Kasumi-1 (cell line): ENCODE results near the gene SLC6A11.

ENCODE experiments used
- DNase-seq, 2 experiments: peaks; one replicate each; lab custom pipeline; 2025; lab: John Stamatoyannopoulos, UW

SLC6A11 gene

GRCh38 chr3:10790713-10791112 is 25.3 kb upstream of the SLC6A11 start:
- DNase-seq = no peak

GRCh38 chr3:10792208-10792607 is 23.8 kb upstream of the SLC6A11 start:
- no peak for DNase-seq

GRCh38 chr3:10798600-10799367 is 17.2 kb upstream of the SLC6A11 start:
- no peak for DNase-seq

- no peak for DNase-seq
These were observed 11.8 kb upstream of the SLC6A11 start for GRCh38 chr3:10804183-10804648.

- no peak for DNase-seq
These were observed 10.0 kb upstream of the SLC6A11 start for GRCh38 chr3:10806006-10806405.

- no peak for DNase-seq
These were observed 7.8 kb upstream of the SLC6A11 start for GRCh38 chr3:10808130-10808735.

- no peak for DNase-seq
These were observed 7.1 kb upstream of the SLC6A11 start for GRCh38 chr3:10808974-10809373.

- DNase-seq = no peak
These were observed 5.7 kb upstream of the SLC6A11 start for GRCh38 chr3:10810376-10810775.

- no peak for DNase-seq
These were observed 2.6 kb upstream of the SLC6A11 start for GRCh38 chr3:10813425-10813824.

GRCh38 chr3:10814623-10815022 is 1.4 kb upstream of the SLC6A11 start:
- DNase-seq = no peak

GRCh38 chr3:10815487-10815886 is 541 bp upstream of the SLC6A11 start:
- no peak for DNase-seq

- no peak for DNase-seq
These were observed 830 bp downstream of the SLC6A11 start for GRCh38 chr3:10816863-10817253.

GRCh38 chr3:10817506-10817905 is 1.5 kb downstream of the SLC6A11 start:
- no peak for DNase-seq

- DNase-seq = no peak
These were observed 6.0 kb downstream of the SLC6A11 start for GRCh38 chr3:10822055-10822454.

GRCh38 chr3:10822708-10823515 is 6.9 kb downstream of the SLC6A11 start:
- DNase-seq = no peak

- DNase-seq = no peak
These were observed 7.4 kb downstream of the SLC6A11 start for GRCh38 chr3:10823516-10823818.

- DNase-seq = no peak
These were observed 8.4 kb downstream of the SLC6A11 start for GRCh38 chr3:10824468-10824867.

- DNase-seq = peak in 1 of 2 experiments; percentile 1
These were observed 17.9 kb downstream of the SLC6A11 start for GRCh38 chr3:10833855-10834414.

- no peak for DNase-seq
These were observed 18.9 kb downstream of the SLC6A11 start for GRCh38 chr3:10834951-10835350.

GRCh38 chr3:10835406-10835805 is 19.4 kb downstream of the SLC6A11 start:
- DNase-seq = peak; percentile 2 to 4

GRCh38 chr3:10836676-10837075 is 20.6 kb downstream of the SLC6A11 start:
- DNase-seq = no peak

GRCh38 chr3:10837849-10838248 is 21.8 kb downstream of the SLC6A11 start:
- DNase-seq = no peak

GRCh38 chr3:10839167-10839566 is 23.1 kb downstream of the SLC6A11 start:
- DNase-seq = no peak
